GM18499 (cell line): ENCODE data around the gene PSRC1.

Source experiments
- ATAC-seq: cut with Tn5 transposase; IDR thresholded peaks from one replicate; pipeline ENCODE4 v1.9.1; 2021; ENCODE audit warnings: moderate number of reproducible peaks; ENCODE audit not compliant: insufficient read depth, unreplicated experiment

Gene PSRC1

GRCh38 chr1:109273570-109274288, 9.2 kb downstream of the PSRC1 start:
- ATAC-seq, result no peak

DNA sequence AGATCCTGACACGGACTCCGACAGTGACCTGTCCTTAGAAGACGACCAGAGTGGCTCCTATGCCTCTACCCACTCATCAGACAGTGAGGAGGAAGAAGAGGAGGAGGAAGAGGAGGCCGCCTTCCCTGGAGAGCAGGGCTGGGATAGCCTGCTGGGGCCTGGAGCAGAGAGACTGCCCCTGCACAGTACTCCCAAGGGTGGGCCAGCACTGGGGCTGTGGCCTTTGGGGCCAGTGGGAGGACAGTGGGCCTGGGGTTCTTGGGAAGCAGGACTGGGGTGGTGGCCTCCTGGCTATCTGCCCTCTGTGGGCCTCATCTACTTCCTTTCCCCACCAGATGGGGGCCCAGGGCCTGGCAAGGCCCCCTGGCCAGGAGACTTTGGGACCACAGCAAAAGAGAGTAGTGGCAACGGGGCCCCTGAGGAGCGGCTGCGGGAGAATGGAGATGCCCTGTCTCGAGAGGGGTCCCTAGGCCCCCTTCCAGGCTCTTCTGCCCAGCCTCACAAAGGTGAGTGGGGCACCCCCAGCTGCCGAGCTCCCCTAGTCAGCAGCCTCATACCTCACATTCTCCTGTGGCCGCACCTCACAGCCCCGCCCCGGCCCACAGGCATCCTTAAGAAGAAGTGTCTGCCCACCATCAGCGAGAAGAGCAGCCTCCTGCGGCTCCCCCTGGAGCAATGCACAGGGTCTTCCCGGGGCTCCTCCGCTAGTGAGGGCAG, 10.0 kb downstream of the PSRC1 start:
- no peak for ATAC-seq

DNA sequence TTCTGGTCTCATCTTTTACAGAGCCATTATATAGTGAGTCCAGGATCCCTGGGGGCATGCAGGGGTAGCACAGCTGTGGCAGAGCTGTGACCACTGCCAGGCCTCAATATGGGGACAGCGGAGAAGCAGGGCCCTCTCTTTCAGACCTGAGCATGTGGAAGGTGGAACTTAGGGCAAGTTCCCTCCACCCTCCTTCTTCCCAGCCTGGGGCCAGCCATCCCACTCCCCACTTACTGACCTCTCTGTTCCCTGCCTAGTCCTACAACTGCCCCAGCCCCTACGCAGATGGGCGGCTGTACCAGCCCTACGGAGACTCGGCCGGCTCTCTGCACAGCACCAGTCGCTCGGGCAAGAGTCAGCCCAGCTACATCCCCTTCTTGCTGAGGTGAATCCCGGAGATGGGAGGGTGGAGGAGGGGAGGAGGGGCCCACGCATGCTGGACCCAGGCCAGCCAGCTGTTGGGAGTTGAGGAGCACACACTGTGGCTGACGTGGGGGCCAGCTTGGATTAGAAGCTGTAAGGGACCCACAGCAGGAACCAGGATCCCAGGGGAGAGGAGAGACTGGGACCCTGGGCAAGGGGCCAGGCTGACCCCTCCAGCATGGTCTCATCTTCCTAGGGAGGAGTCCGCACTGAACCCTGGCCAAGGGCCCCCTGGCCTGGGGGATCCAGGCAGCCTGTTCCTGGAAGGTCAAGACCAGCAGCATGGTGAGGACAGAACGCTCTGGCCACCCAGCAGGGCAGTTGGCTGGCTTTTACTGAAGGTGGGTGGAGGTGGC, 10.7 kb downstream of the PSRC1 start:
- no peak for ATAC-seq

DNA sequence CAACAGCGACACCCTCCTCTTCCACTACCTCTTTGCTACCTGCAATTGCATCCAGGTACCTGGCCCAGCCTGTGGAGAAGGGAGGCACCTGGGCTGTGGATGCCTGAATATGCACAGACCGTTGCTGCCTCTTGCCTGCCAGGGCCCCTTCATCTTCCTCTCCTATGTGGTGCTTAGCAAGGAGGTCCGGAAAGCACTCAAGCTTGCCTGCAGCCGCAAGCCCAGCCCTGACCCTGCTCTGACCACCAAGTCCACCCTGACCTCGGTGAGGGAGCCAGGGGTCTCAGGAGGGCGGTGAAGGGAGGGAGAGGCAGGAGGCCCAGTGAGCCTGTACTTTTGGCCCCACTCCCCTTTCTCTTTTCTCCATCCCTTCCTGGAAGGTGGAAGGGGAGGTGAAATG, 11.5 kb downstream of the PSRC1 start:
- ATAC-seq, result no peak

DNA sequence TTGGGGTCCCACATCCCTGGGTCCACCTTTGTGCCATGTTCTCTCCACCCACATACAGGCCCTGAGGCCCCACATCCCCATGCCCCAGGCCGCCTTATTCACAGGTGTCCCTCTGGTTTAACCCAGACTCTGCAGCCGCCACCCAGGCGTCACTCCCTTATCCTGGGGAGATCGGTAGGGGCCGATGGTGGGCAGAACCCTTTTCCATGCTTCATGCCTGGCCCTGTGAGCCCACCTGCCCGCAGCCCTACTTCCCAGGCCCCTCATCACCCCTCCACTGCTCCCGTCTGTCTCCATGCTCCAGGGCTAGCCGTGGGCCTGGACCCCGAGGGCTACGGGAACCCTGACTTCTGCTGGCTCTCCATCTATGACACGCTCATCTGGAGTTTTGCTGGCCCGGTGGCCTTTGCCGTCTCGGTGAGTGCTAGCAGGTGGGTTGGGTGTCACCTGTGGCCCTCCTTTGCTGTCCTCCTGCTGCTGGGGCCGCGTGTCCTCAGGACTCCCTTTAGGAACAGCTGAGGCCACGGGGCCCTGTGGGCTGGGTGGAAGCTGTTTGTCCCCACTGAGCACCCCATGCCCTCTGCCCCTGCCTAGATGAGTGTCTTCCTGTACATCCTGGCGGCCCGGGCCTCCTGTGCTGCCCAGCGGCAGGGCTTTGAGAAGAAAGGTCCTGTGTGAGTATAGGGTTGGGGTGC, 12.2 kb downstream of the PSRC1 start:
- no peak for ATAC-seq

GRCh38 chr1:109269981-109270622, 12.8 kb downstream of the PSRC1 start:
- ATAC-seq, result no peak

- ATAC-seq, result no peak
Observed at GRCh38 chr1:109269212-109269980, 13.5 kb downstream of the PSRC1 start.

GRCh38 chr1:109268431-109269211, 14.3 kb downstream of the PSRC1 start:
- no peak for ATAC-seq

DNA sequence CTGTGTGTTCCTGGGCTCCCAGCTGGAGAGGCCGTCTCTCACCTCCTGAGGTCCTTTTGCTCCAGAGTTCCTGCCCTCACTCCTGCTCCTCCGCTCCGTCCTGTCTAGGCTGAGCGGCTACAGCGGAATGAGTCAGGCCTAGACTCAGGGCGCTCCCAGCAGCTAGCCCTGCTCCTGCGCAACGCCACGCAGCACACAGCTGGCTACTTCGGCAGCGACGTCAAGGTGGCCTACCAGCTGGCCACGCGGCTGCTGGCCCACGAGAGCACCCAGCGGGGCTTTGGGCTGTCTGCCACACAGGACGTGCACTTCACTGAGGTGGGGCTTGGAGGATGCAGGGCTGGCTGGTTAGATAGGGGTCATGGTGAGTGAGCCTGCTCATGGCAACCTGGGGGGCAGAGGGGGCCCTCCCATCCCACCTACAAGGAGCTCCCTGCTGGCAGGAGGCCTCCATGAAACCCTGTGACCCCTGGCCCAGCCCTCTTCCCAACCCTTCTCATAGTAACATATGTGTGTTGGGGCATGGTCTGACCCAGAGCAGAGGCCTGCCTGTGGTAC, 15.1 kb downstream of the PSRC1 start:
- ATAC-seq, result no peak

DNA sequence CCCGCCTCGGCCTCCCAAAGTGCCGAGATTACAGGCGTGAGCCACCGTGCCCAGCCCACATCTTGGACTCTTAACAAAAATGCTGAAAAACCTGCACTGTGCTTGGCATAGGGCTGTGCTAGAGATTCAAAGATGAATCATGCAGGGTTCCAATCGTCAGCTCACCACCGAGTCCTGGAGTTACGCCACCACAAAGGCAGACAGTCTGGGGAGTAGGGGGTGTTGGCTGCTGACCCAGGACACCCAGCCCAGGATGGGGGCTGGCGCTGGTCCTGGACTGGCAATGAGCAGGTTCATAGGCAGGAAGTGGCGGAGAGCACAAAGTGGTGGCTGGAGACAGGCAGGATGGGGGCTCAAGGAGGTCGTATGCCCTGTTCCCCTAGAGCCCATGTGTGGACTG, 16.0 kb downstream of the PSRC1 start:
- ATAC-seq, result no peak

DNA sequence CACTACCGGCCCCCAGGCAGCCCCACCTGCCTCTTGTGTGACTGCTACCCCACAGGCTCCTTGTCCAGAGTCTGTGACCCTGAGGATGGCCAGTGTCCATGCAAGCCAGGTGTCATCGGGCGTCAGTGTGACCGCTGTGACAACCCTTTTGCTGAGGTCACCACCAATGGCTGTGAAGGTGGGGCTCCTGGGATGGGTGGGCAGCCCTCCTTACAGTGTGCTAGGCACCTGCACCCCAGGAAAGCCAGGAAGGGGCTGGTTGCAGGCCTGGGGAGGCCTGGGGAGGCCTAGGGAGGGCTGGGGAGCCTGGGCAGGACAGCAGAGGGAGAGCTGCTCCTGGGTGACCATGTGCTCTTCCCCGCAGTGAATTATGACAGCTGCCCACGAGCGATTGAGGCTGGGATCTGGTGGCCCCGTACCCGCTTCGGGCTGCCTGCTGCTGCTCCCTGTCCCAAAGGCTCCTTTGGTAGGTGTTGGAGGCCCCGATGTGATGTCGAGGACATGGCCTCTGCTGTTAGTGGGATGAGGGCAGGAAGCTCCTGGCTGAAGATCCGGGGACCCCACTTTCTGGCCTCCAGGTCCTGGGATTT, 17.1 kb downstream of the PSRC1 start:
- ATAC-seq, result no peak

- no peak for ATAC-seq
Observed at GRCh38 chr1:109265016-109265415, 17.9 kb downstream of the PSRC1 start.

DNA sequence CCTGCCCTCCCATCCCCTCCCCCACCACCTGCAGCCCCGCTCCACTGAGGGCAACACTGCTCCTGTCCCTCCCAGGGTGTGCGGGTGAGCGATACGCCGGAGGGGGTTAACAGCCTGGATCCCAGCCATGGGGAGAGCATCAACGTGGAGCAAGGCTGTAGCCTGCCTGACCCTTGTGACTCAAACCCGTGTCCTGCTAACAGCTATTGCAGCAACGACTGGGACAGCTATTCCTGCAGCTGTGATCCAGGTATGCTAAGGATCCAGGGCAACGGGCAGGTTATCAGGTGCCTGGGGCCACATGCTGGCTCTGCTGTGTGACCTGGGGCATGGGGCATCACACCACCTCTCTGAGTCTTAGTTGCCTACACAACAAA, 18.6 kb downstream of the PSRC1 start:
- no peak for ATAC-seq

DNA sequence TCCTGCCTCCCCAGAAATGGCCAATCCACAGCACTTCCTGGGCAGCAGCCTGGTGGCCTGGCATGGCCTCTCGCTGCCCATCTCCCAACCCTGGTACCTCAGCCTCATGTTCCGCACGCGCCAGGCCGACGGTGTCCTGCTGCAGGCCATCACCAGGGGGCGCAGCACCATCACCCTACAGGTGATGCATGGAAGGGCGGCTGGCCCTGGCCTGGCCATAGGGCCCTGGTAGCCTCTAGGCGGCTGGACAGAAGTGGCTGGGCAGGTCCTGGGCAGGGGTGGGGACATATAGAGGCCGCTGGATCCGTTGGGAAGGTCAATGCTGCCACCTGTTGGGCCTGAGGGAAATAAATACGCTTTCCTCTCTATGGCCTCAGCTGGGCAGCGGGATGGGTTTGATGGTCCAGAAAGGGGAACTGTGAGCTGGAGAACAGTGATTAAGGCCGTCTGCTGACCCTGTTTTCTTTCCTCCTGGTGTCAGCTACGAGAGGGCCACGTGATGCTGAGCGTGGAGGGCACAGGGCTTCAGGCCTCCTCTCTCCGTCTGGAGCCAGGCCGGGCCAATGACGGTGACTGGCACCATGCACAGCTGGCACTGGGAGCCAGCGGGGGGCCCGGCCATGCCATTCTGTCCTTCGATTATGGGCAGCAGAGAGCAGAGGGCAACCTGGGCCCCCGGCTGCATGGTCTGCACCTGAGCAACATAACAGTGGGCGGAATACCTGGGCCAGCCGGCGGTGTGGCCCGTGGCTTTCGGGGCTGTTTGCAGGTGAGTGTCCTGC, 19.2 kb downstream of the PSRC1 start:
- no peak for ATAC-seq

DNA sequence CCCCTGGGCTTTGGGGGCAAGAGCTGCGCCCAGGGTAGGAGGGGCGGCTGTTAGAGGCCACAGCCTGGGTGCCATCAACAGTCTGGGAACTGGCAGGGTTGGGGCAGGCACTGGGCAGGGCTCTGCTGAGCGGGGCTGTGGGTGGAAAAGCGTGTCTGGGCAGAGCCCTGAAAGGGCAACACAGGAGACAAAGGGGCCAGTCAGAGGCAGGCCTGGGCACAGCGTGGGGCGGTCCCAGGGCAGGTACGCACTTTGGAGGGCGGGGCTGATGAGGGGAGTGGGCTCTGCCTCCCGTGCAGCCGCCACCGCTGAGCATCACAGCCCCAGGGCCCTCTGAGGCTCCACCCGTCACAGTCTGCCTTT, 19.7 kb downstream of the PSRC1 start:
- no peak for ATAC-seq

DNA sequence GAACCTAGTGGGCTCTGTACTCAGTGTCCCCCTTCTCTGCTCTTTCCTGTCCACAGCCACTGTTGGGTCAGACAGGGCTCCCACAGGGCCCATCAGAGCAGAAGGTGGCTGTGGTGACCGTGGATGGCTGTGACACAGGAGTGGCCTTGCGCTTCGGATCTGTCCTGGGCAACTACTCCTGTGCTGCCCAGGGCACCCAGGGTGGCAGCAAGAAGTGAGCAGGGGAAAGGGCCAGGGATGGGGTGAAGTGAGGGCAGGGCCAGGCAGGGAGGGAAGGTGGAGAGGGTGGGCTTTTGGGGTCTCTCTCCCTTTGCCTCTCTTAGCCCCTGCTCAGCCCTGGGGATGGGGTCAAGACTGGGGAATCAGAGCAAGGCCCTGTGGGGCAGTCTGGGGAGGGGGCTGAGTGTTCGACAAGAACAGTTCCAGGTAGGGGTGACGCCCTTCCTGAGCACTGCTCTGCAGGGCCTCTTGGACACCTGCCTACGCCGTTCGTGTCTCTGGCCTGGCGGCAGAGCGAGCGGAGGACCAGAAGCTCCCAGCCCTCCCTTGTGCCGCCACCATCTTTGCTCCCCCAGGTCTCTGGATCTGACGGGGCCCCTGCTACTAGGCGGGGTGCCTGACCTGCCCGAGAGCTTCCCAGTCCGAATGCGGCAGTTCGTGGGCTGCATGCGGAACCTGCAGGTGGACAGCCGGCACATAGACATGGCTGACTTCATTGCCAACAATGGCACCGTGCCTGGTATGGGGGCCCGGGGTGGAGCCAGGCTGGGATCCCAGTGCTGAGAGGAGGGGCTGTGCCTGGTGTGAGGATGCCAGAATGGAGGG, 20.5 kb downstream of the PSRC1 start:
- no peak for ATAC-seq

DNA sequence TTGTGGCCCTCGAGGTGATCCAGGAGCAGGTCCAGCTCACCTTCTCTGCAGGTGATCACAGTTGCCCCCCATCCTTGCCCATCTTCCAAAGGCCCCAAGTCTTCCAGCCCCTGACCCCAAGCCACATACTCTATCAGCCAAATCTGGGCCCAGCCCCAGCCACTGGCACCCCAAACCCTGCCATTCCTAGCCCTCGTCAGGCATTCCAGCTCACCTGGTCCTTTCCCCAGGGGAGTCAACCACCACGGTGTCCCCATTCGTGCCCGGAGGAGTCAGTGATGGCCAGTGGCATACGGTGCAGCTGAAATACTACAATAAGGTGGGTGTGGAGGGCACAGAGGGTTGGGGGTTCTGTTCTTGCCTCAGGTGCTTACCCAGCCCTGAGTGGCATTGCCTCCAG, 21.4 kb downstream of the PSRC1 start:
- ATAC-seq, result no peak
